Left lung (tissue), 10 donors: ENCODE data around the gene MRM3. TPM values are rescaled to one million over a fixed set of nuclear protein-coding genes. Genes with fewer than 3 reads are reported as not detected.

Source experiments
- ATAC-seq: fragments of 200-7000 bp; cut with Tn5 transposase; one replicate; pipeline ENCODE4 v1.9.1; 2020; ENCODE audit warnings: moderate library complexity
- DNase-seq, 4 donors: peaks; one replicate each; pipeline ENCODE4 v3.0.0-alpha.2; 2013 to 2020
- H3K27ac ChIP-seq, 2 donors: fragments of 200-600 bp; sonication (generic) in 1 of 2; one replicate each; pipeline versions ENCODE4 v1.5.0 to v1.8.0; 2020 to 2021
- H3K27me3 ChIP-seq, 2 donors: fragments of 200-600 bp; sonication (generic) in 1 of 2; one replicate each; pipeline versions ENCODE4 v1.5.0 to v1.8.0; 2020 to 2021
- H3K36me3 ChIP-seq, 2 donors: fragments of 200-600 bp; sonication (generic) in 1 of 2; one replicate each; pipeline versions ENCODE4 v1.5.0 to v1.8.0; 2020 to 2021
- H3K4me1 ChIP-seq, 2 donors: fragments of 200-600 bp; one replicate each; pipeline ENCODE4 v1.8.0; 2021
- H3K4me3 ChIP-seq, 2 donors: fragments of 200-600 bp; sonication (generic) in 1 of 2; one replicate each; pipeline versions ENCODE4 v1.5.0 to v1.8.0; 2020 to 2021; ENCODE audit warnings: mild to moderate bottlenecking in 1 of 2
- H3K9me3 ChIP-seq, 2 donors: fragments of 200-600 bp; sonication (generic) in 1 of 2; one replicate each; pipeline versions ENCODE4 v1.5.0 to v1.8.0; 2020 to 2021
- intact Hi-C, 2 donors: fragments of 100-400 bp; cut with DNase I; formaldehyde crosslinking; loops; one replicate each; pipeline versions ENCODE4 v1.11.2 to v1.14.2; 2022
- polyA plus RNA-seq, 6 donors: library from polyadenylated mRNA; unstranded; fragments of 120-200 nt; gene quantifications; one replicate each; pipeline ENCODE4 v1.2.1, GENCODE V29; 2013; ENCODE audit not compliant: insufficient read length in 6 of 6
- total RNA-seq, 2 donors: library from RNA; stranded (reverse); fragmentation: NEBNext Ultra II Directional; extraction: Animal tissue kit (Norgen Biotek cat#: 25700); gene quantifications; one replicate each; pipeline ENCODE4 v1.2.1, GENCODE V29; 2021
- TF ChIP-seq, protein P1 (sequence below), 2 donors: fragments of 200-600 bp; sonication (generic) in 1 of 2; IDR thresholded peaks; one replicate each; pipeline versions ENCODE4 v1.5.0 to v1.8.0; 2021; ENCODE audit warnings: antibody characterized with exemption in 2 of 2
- donor health status: DM: no; HTN: yes; CAD: no.
- donor health status: DM: no; HTN: no; CAD: no.

Gene MRM3
- total and polyA plus RNA-seq, 8 donors = 8.9 to 16.5 (median 15.6) TPM

DNA sequence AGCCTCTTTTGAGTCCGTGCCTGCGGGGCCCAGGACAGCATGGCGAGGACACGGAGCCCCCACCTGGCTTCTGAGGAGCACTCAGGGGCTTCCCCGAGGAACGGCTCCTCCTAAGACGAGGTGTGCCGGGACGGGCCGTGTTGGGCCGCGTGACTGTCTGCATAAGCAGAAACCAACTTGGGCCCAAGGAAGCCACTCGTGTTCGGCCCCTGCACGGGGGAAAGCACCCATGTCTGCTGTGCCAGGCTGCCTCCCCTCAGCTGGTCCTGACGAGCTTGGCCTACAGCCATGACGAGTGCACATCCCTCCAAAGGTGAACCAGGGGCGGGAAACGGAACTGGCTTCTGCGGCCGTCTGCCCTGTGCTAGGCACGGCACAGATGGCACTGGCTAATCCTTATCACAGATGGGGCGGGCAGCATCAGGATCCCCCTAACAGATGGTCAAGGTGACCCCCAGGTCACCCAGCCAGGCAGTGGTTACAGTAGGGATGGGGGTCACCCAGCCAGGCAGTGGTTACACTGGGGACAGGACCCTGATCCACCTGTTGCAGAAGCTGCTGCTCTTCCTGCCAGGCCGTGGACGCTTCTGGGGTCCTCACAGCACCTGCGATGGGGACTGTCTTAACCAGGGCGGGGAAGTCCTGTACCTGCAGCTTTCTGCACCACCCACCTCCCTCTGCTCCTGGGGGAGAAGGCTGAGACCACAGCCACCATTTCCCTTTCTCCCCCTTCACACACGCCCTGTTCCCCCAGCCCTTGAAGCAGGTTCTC lies 25.6 kb downstream of the MRM3 start:
- Histone ChIP-seq H3K27ac (no peak overlapping the region), H3K27me3 (no peaks in the 10 kb centered on the region), H3K36me3 (peaks cover 0 to 7% of the 10 kb centered on the region in 2 donors), H3K4me3 (no peak overlapping the region), H3K9me3 (no peaks in the 10 kb centered on the region), H3K4me1 (no peaks in the 10 kb centered on the region)
- DNase-seq (no peak), ATAC-seq (no peak)
- TF ChIP-seq, protein P1, sequence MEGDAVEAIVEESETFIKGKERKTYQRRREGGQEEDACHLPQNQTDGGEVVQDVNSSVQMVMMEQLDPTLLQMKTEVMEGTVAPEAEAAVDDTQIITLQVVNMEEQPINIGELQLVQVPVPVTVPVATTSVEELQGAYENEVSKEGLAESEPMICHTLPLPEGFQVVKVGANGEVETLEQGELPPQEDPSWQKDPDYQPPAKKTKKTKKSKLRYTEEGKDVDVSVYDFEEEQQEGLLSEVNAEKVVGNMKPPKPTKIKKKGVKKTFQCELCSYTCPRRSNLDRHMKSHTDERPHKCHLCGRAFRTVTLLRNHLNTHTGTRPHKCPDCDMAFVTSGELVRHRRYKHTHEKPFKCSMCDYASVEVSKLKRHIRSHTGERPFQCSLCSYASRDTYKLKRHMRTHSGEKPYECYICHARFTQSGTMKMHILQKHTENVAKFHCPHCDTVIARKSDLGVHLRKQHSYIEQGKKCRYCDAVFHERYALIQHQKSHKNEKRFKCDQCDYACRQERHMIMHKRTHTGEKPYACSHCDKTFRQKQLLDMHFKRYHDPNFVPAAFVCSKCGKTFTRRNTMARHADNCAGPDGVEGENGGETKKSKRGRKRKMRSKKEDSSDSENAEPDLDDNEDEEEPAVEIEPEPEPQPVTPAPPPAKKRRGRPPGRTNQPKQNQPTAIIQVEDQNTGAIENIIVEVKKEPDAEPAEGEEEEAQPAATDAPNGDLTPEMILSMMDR (IDR thresholded peaks at IDR 0.05) = no peak
- intact Hi-C loops = no loop called here

- ATAC-seq = no peak
- no peak overlapping the region for H3K27ac ChIP-seq
- H3K36me3 ChIP-seq = peaks cover 0 to 14% of the 10 kb centered on the region in 2 donors
- no peaks in the 10 kb centered on the region for H3K9me3 ChIP-seq
- TF ChIP-seq, protein P1 (IDR thresholded peaks at IDR 0.05) = no peak
- no peak overlapping the region for H3K4me3 ChIP-seq
- no peaks in the 10 kb centered on the region for H3K27me3 ChIP-seq
- no peak for DNase-seq
- intact Hi-C loops = no loop called here
- no peaks in the 10 kb centered on the region for H3K4me1 ChIP-seq
Observed at GRCh38 chr17:811051-811784, 29.1 kb downstream of the MRM3 start.

DNA sequence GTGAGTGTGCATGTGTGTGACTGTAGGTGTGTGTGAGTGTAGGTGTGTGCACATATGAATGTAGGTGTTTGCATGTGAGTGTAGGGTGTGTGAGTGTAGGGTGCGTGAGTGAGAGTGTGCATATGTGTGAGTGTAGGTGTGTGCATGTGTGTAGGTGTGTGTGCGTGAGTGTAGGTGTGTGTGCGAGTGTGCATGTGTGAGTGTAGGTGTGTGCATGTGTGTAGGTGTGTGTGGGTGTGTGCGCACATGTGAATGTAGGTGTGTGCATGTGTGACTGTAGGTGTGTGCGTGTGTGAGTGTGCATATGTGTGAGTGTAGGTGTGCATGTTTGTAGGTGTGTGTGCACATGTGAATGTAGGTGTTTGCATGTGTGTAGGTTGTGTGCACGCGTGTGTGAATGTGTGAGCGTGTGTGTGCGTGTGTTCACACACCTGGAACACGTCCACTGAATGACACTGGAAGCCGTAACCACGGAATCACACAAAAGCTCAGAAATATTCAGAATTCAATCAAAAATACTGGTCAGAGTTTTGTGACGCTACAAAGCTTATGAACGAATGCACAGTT lies 30.6 kb downstream of the MRM3 start:
- TF ChIP-seq, protein P1 (IDR thresholded peaks at IDR 0.05) = no peak
- Histone ChIP-seq H3K27ac (no peak overlapping the region), H3K36me3 (peaks cover 0 to 19% of the 10 kb centered on the region in 2 donors), H3K4me1 (no peaks in the 10 kb centered on the region), H3K4me3 (no peak overlapping the region), H3K27me3 (no peaks in the 10 kb centered on the region), H3K9me3 (no peaks in the 10 kb centered on the region)
- intact Hi-C loops = no loop called here
- ATAC-seq = no peak
- no peak for DNase-seq

DNA sequence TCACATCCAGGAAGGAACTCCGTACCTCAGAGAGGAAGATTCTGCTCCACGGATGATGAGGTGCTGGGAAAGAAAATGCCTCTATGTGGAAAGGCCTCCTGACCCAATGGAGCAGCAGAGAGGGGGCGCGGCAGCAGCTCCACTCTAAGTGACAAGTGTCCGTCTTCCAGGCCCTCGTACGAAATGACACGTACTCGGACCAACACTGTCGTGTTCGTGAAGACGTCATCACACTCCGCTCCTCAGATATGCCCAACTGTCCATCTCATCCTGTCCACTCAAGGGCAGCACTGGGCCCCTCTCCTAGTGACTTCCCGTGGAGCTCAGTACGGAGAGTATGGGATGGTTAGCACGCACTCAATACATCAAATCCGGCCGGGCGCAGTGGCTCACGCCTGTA lies 32.2 kb downstream of the MRM3 start:
- TF ChIP-seq, protein P1 (IDR thresholded peaks at IDR 0.05) = no peak
- no peaks in the 10 kb centered on the region for H3K4me1 ChIP-seq
- DNase-seq = no peak
- no peaks in the 10 kb centered on the region for H3K27me3 ChIP-seq
- no peak overlapping the region for H3K27ac ChIP-seq
- ATAC-seq = no peak
- peaks cover 0 to 27% of the 10 kb centered on the region in 2 donors for H3K36me3 ChIP-seq
- H3K4me3 ChIP-seq = no peak overlapping the region
- intact Hi-C loops = no loop called here
- H3K9me3 ChIP-seq = no peaks in the 10 kb centered on the region

- TF ChIP-seq, protein P1 (IDR thresholded peaks at IDR 0.05) = no peak
- H3K27ac ChIP-seq = no peak overlapping the region
- H3K36me3 ChIP-seq = peaks cover 0 to 47% of the 10 kb centered on the region in 2 donors
- no peaks in the 10 kb centered on the region for H3K4me1 ChIP-seq
- no peak overlapping the region for H3K4me3 ChIP-seq
- H3K27me3 ChIP-seq = no peaks in the 10 kb centered on the region
- DNase-seq (no peak), ATAC-seq (no peak)
- H3K9me3 ChIP-seq = no peaks in the 10 kb centered on the region
- intact Hi-C loops = no loop called here
Observed at GRCh38 chr17:819251-819650, 37.1 kb downstream of the MRM3 start.
